ENCODE measurements around the gene SETD1A. TPM values are rescaled to one million over a fixed set of nuclear protein-coding genes. Genes with fewer than 3 reads are reported as not detected.

SETD1A gene
- total RNA-seq, 1 experiment from 2014 or later: 33.2 TPM

GRCh38 chr16:31020536-31020935 is 63.0 kb downstream of the SETD1A start:
- H3K36me3 ChIP-seq (ENCODE audit: low read depth): no peaks in the 10 kb centered on the region
- no peak for DNase-seq
- H2AFZ ChIP-seq: no peak overlapping the region
- no peaks in the 10 kb centered on the region; the same call in 1 of the 2 replicates for H3K9me2 ChIP-seq (ENCODE audit: insufficient read depth)
- H3K27me3 ChIP-seq (ENCODE audit: insufficient read depth, low read depth): no peaks in the 10 kb centered on the region
- no peak overlapping the region for H3K4me2 ChIP-seq
- H3F3A ChIP-seq (ENCODE audit: insufficient read depth, low read depth): peaks cover 9% of the 10 kb centered on the region; the same call in 1 of the 2 replicates
- H3K9me3 ChIP-seq (ENCODE audit: insufficient read depth, low read depth): no peaks in the 10 kb centered on the region
- H3K4me1 ChIP-seq (replicated peaks; ENCODE audit: insufficient read depth): no peaks in the 10 kb centered on the region
- ChIA-PET CTCF (interaction anchor here (0.7 kb wide), 1 partner anchor 122 kb away, joined by 7 read pairs; no protein-coding TSS in a partner anchor), POLR2A (ENCODE audit: unreplicated experiment) (no interaction called here)
- H4K20me1 ChIP-seq (ENCODE audit: insufficient read depth): no peaks in the 10 kb centered on the region
- no peak overlapping the region for H3K27ac ChIP-seq
- H3K4me3 ChIP-seq: no peak overlapping the region
- TF ChIP-seq EZH2 (IDR thresholded peaks at IDR 0.05; ENCODE audit: low read depth) (no peak), CTCF (conservative IDR thresholded peaks at IDR 0.05) (no peak)
- no TSS peak for BruUV-seq (replicated peaks)
- intact Hi-C loops (cut with micrococcal nuclease; ENCODE audit: unreplicated experiment): no loop called here
- H3K79me2 ChIP-seq (ENCODE audit: low read depth): no peaks in the 10 kb centered on the region

- H3K4me2 ChIP-seq: no peak overlapping the region
- H3K4me3 ChIP-seq: no peak overlapping the region
- peaks cover 14% of the 10 kb centered on the region; the same call in 1 of the 2 replicates for H3F3A ChIP-seq (ENCODE audit: insufficient read depth, low read depth)
- POLR2A ChIA-PET (ENCODE audit: unreplicated experiment): no interaction called here
- no peaks in the 10 kb centered on the region for H3K4me1 ChIP-seq (replicated peaks; ENCODE audit: insufficient read depth)
- no peaks in the 10 kb centered on the region for H3K79me2 ChIP-seq (ENCODE audit: low read depth)
- H3K9me2 ChIP-seq (ENCODE audit: insufficient read depth): no peaks in the 10 kb centered on the region; the same call in 1 of the 2 replicates
- H4K20me1 ChIP-seq (ENCODE audit: insufficient read depth): no peaks in the 10 kb centered on the region
- BruUV-seq (replicated peaks): no TSS peak
- no peak overlapping the region for H3K27ac ChIP-seq
- no peak for DNase-seq
- no peak for TF ChIP-seq CTCF (conservative IDR thresholded peaks at IDR 0.05)
- TF ChIP-seq EZH2 (IDR thresholded peaks at IDR 0.05; ENCODE audit: low read depth): no peak
- CTCF ChIA-PET: no interaction called here
- intact Hi-C loops (cut with micrococcal nuclease; ENCODE audit: unreplicated experiment): no loop called here
- H3K9me3 ChIP-seq (ENCODE audit: insufficient read depth, low read depth): no peaks in the 10 kb centered on the region
- no peak overlapping the region; the same call in 1 of the 2 replicates for H2AFZ ChIP-seq
- no peaks in the 10 kb centered on the region for H3K36me3 ChIP-seq (ENCODE audit: low read depth)
- H3K27me3 ChIP-seq (ENCODE audit: insufficient read depth, low read depth): no peaks in the 10 kb centered on the region
These were observed 65.1 kb downstream of the SETD1A start for GRCh38 chr16:31022544-31023251.

- intact Hi-C loops (cut with micrococcal nuclease; ENCODE audit: unreplicated experiment): no loop called here
- no peak for DNase-seq
- TF ChIP-seq EZH2 (IDR thresholded peaks at IDR 0.05; ENCODE audit: low read depth): no peak
- TF ChIP-seq CTCF (conservative IDR thresholded peaks at IDR 0.05): no peak
- no peaks in the 10 kb centered on the region for H3K4me1 ChIP-seq (replicated peaks; ENCODE audit: insufficient read depth)
- no peaks in the 10 kb centered on the region for H3K9me3 ChIP-seq (ENCODE audit: insufficient read depth, low read depth)
- POLR2A ChIA-PET (ENCODE audit: unreplicated experiment): no interaction called here
- no peak overlapping the region for H3K27ac ChIP-seq
- no peaks in the 10 kb centered on the region for H3K79me2 ChIP-seq (ENCODE audit: low read depth)
- no peaks in the 10 kb centered on the region for H4K20me1 ChIP-seq (ENCODE audit: insufficient read depth)
- no peak overlapping the region for H2AFZ ChIP-seq
- H3F3A ChIP-seq (ENCODE audit: insufficient read depth, low read depth): peaks cover 11% of the 10 kb centered on the region; the same call in 1 of the 2 replicates
- H3K36me3 ChIP-seq (ENCODE audit: low read depth): no peaks in the 10 kb centered on the region
- H3K27me3 ChIP-seq (ENCODE audit: insufficient read depth, low read depth): no peaks in the 10 kb centered on the region
- BruUV-seq (replicated peaks): no TSS peak
- CTCF ChIA-PET: no interaction called here
- no peak overlapping the region for H3K4me2 ChIP-seq
- no peaks in the 10 kb centered on the region; the same call in 1 of the 2 replicates for H3K9me2 ChIP-seq (ENCODE audit: insufficient read depth)
- no peak overlapping the region for H3K4me3 ChIP-seq
These were observed 65.7 kb downstream of the SETD1A start for GRCh38 chr16:31023252-31023602.

All from PC-9 (cell line).